T follicular helper cell (primary cell): ENCODE results near the gene NME7.

Experiments
- DNase-seq: peaks from one replicate; pipeline ENCODE4 v3.0.0-alpha.2; 2020; ENCODE audit warnings: low read depth

Gene NME7

DNA sequence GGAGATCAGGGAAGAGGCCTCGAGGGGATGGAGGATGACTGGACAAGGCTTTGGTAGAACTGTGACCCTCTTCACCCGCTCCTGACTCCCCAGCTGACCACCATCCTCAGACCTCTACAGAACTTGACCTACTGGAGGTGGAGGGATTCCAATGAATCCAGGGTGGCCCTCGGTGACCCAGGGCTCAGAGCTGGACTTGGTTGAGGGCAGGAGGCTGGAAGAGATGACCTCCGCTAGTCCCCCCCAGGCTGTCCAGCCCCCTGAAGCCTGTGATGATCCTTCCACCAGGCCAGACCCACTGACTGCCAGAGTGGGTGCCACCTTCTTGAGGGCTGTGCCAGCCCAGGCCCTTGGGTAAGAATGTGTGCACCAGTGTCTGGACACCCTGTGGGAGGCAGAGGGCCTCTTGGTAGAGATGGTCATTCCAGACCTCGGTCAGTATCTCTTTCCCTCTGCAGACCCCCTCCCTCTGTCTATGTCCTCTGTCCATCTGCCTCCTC lies 216.2 kb downstream of the NME7 start:
- DNase-seq, result no peak

DNA sequence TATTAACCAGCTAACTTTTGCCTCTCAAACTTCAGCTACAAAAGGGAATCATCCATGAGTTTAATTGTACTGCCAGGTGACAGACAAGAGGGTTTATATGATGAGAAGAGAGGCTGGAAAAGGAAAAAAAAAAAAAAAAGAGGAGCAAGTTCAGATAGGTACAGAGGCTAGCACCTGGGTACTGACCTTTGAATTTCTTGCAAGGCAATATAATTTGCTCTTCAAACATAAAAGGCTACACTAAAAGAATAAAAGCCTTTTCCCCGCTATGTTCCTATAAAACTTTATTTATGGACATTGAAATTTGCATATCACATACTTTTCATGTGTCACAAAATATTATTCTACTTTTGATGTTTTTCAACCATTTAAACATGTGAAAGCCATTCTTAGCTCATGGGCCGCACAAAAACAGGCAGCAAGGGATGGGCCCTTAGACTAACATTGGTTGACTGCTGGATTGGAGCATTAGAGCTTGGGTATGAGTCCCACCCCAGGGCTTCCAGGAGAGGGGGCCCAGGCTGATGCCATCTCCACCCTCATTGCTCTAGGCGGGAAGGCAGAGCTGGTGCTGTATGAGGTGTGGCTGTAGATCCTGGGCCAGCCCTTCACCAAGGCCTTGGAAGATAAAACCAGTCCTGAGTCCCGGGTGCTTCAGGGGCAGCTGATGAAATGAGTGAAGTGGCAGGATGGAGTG lies 216.8 kb downstream of the NME7 start:
- DNase-seq, result no peak

DNA sequence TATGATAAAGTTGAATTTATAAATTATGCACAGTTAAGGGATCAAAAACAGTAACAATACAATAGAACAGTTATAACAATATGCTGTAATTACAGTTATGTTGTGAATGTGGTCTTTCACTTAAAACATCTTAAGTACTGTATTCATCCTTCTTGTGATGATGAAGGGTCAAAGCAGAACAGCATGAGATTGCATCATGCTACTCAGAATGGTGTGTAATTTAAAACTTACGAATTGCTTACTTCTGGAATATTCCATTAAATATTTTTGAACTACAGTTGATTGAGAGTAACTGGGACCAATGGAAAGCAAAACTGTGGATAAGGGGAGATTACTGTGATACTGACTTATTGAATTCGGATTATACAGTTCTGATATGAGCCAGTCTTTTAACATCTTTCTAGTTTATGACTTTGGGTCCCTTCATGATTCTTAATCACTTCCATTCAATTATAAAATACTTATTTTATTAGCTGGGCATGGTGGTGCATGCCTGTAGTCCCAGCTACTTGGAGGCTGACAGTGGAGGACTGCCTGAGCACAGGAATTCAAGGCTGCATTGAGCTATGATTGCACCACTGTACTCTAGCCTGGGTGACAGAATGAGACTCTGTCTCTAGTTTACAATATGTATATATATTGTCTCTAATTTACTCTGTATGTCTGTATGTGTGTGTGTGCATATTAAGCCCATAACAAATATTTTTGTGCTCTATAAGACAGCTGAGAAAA lies 217.9 kb downstream of the NME7 start:
- no peak for DNase-seq

DNA sequence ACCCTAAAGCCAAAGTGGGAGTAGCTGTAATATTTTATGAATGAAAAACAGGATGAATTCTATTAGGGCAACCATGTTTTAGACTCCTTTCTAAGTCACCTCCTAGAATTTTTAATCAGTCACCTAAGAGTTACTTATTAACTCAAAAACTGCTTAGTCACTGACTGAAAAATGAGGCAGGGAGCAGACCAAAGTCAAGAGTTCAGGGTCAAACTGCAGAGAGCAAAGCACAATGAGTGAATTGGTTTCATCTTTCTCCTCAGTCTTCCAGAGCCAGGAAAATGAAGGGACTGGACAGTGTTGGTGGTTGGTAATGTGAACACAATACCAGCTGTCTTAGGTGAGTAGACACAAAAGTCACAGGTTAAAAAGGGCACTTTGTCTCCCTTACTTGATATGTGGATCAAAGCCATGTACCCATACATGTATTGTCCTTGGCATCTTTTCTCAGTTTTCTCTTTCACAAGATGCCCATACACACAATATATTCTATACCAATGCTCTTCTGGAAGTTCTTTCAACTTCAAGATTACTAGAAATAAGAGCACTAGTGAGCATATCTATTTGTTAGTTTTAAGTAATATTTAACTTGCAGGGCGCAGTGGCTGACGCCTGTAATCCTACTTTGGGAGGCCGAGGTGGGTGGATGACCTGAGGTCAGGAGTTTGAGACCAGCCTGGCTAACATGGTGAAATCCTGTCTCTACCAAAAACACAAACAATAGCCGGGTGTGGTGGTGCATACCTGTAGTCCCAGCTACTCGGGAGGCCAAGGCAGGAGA lies 218.9 kb downstream of the NME7 start:
- DNase-seq, result no peak

DNA sequence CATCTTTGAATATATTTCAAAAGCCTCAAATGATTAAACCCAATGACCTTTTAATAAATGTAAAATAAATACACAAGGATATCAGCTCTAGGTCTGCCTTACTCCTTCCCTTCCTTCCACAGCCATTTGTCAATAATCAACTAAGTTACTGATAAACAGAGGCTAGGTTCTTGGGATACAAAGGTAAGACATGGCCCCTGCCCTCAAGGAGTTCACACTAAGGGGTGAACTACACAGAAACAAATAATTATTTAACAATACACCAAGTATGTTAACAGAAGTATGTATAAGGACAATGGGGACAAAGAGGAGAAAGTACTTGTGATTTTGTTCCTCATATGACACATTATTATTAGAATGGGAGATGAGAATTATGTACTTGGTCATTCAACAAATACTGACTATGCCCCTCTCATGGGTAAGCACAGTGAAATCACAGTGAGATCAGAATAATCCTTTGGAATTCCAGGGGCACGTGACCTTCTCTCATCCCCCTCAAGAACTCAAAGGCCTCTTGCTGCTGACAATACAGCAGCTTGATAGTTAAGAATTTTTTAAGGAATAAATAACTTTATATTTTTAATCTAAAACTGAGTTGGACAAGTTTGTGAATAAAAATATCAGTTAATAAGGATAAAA lies 220.9 kb downstream of the NME7 start:
- no peak for DNase-seq

DNA sequence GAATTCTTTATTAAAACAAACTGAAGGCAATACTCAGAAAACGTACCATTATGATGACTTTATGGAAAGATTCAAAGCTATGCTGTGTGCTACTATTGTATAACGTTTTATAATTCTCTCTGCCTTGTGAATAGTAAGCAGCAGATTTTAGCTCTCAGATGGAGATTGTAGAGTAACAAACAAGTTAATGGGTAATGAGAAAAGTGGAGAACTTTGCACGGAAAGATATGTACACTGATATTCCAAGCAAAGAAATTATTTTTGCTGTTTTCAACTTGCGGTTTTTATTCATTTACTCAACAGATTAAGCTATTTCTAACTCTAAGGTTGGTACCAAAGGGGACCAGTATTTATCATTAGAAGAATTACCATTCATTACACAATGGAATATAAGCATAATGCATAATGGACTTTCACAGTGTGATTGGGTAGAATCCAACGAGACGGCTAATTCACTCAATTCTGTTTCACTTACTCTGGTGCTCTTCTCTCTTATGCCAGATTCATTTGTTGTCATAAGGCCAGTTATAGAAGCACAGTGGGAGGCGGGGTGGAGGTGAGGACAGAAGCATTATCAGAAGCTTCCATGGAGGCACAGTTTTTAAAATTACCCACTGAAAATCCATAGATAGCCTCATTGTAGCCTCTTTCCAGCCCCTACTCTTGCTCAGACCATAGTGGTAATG lies 222.5 kb downstream of the NME7 start:
- DNase-seq, result no peak

DNA sequence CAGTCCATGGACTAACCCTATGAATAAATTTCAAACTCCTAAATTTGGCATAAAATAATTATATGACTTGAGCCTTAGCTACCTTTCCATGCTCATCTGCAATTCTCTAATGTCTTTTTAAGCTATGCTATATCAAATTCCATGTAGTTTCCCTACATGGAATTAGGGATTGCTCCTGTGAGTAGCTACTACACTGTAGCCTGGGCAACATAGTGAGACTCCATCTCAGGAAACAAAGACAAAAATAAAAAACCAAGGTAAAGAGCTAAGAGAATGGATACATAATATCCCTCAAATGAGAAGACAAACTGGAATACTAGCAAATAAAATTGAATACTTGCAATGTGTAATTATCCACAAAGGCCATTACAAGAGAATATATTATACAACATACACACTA lies 223.6 kb downstream of the NME7 start:
- no peak for DNase-seq

DNA sequence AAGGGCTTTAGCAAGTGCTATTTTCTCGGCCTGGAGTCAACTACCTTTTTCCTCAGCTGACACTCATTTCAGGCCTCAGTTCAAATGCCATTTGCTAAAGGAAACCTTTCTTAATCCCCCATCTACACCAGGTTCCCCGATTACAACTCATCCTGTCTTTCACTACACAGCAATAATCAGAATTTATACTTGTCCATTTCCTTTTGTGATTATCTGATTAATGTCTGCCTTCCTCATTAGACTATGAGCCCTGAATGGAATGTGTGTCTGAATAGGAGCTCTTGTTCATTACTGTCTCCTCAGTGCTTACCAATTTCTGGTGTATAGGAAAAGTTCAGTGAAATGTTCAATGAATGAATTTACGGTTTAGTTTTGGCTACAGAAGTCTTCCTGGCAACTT lies 224.3 kb downstream of the NME7 start:
- no peak for DNase-seq

DNA sequence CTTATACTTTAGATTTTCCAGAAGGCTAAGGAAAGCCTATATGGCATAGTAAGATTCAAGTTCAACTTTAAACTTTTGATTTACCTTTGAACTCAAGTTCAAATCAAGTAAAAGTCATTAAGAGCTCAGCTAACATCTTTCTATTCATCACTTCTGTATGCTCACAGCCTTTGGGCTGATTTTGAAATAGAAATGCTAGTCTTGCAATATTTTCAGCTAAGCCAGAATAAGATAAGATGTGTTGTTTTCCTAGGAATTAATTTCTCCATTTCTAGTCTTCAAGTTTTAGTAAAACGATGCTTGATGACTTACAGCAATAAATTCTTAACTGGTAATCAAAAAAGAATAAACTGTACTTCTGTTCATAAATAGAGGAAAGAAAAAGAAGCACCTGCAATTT lies 225.5 kb downstream of the NME7 start:
- no peak for DNase-seq

DNA sequence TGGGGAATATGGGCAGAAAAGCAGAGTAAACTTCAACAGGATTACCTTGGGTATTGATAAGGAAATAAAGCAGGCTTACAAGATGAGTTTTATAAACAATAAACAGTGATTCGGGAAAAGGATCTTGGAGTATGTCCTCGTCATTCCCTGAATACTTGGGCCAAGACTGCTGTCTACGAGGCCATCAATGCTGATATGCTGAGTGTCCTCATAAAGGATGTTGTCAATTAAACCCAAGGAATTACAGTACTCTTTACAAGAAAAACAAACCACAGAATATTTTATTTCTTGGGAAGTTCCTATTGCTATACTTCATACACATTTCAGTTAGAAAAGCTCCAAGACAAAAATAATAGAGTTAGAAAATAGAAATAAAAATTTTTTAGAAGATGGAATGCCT lies 226.2 kb downstream of the NME7 start:
- no peak for DNase-seq

DNA sequence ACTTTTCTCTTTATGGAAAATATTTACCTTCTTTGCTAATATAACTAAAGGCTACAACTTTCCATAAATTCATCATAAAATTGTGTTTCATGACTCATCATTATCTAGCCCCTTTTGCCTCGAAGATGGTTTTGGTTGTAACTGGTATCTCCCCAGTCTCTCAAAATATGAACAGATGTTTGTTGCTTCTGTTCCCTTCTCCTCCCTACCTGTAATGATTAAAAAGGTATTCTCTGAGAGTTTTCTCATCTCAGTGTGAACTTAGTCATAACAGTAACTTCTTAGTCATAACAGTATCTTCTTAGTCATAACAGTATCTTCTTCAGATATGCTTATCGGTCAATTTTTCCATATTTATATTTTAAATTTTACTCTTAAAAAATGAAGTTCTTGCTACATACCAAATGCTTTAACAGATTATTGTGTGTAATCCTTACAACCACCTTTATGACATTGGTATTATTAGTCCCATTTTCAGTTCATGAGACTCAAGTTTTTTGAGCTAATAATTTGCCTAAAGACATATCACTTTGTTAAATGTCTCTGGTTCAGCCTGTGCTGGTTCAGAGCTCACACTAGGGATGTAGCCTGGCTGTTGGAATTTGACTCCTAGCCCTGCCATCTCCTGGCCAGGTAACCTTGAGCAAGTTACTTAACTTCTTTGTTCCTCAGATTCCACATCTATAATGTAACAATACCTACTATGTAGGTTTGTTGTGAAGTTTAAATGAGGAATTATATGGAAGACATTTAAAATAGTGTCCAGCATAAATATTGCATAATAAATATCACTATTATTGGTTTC lies 228.5 kb downstream of the NME7 start:
- no peak for DNase-seq

DNA sequence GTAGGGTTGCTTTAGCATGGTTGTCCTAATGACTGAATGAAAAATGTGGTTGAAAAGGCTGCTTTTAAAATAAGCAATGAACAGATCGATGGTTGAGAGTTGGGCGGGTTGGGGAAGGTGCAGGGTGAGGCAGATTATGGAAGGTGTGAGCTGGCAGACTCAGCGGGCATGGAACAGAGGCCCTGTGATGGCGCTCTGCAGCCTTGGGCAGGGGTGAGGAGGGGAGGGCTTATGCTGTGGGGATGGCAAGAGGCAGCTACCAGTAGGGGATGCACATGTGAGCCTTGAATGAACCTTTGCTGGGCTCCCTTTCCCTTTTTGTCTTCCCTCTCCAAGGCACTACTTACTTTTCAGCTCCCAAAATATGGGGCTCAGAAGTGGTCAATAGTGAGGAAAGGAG lies 230.2 kb downstream of the NME7 start:
- no peak for DNase-seq

DNA sequence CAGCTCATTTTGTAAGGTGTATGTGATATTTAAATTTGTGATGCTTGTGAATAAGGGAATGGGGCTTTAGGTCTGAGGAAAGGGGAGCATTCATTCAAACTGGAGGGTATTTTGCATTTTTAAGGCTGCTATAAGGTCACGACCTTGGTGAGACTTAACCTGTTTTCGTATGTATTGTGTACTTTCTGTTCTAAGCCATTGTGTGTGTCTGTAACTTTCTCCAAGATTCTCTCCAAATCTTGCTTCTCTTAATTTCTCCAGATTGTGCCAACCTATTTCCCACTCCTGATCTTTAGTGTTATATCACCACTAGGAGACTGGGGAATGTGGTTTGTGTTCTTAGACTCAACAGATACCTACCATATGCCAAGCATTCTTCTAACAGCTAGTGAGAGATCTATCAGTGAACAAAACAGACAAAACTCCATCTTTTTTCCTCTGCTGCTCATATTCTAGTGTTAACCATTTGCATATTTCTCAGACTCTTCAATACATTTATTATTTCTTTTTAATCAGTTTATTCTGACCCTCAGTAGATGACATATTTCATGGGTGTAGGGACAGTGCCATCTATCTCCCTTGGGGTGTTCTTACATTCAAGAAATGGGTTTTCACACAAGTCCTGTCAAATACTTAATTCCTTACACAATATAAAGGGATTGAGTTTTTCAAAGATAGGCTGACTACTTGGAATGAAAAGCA lies 233.6 kb downstream of the NME7 start:
- DNase-seq, result no peak

DNA sequence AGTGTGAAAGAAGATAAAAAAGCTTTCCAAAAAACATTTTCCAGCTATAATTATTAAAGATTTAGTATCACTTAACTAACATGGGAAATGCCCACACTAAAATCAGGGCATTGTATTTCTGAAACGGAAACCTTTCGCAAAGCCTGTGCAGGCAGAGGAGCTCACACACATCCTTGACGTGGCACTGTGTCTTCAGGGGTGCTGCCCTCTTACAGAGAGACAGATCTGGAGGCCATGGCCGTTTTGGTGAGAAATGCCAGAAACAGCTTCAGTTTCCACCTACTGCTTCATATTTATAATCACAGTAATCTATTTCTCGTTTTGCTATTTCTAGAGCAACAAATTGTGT lies 234.4 kb downstream of the NME7 start:
- DNase-seq, result no peak

DNA sequence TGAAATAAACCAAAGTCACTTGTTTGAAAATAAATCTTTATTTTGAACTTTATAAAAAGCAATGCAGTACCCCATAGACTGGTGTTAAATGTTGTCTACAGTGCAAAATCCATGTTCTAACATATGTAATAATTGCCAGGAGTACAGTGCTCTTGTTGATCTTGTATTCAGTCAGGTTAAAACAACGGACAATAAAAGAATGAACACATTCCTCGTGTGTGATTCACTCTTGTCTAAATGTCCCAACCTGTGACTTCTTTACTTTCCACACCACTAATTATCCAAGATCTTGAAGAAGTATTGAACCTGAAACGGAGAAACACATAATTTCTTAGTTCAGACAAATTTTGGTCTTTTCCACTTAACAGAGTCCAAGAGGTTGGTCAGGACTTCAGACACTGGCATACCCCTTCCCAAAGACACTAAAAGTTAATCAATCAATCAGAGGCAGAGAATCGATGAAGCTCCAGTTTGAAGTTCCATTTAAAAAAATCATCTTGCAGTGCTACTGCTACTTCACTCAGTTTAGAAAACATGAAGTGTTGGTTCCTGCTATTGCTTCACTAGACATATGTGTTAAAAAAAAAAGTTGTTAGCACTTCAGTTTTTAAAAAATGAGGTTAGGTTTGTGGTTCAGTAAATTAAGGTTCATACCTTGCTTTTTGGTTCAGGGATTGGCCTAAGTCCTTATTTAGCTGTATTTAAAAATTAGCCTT lies 234.9 kb downstream of the NME7 start:
- no peak for DNase-seq

DNA sequence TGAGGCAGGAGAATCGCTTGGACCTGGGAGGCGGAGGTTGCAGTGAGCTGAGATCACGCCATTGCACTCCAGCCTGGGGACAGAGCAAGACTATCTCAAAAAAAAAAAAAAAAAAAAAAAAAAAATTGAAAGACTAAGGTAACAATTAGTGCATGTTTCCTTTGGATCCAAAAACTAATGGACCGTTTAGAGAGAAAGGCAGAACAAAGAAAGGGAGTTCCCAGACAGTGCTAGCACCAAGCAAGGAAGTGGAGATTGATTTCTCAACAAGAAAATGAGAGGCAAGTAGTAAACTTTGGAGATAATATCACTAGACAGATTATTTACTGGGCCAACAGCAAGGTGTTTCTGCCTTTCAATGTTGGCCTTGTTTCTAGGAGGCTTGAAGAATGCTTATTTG lies 236.9 kb downstream of the NME7 start:
- no peak for DNase-seq

DNA sequence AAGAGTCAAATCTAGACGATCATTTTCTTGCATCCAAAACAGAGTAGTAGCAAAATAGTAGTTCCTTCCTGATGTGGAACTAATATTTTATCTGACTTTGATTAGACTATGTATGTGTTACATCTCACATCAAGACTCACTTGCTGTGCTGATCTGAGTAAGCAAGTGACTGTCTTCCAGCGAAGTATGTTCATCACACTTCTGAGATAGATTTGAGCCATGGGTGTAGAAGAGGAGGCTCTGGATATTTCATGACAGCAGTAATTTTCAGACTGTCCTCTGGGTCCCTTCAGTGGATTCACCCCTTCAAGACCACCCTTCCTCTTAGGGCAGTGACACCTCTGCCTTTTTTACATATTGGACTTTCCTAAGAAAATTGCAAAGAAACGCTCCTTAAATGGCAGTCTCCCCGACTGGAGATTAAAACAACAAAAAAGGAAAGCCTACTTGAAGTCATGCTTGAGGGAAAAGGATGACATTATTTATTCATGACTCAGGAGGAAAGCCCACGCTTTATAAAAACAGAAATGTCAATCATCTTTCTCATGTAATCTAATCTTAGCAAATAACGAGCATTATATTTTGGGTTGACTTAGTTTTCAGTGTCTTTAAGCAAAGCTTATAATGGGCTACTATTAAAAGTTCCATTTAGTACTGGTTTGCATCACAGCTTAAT lies 238.3 kb downstream of the NME7 start:
- DNase-seq, result no peak

DNA sequence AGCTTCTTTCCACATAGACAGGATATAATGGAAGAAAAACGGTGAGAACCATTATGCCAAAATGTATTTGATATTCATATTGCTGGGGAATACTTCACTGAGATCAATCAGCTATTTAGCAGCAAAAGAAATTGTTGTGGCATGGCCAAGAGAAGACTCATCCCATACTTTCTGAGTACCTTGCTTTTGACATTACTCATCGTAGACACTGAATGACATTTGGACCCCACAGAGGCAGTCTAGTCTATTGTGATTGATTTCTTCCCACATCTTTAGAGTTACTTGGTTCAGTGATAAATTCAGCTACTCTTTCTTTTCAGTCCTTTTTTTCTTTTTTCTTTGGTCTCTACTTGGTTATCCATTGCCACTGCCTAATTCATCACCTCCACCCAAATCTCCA lies 239.0 kb downstream of the NME7 start:
- DNase-seq, result no peak

DNA sequence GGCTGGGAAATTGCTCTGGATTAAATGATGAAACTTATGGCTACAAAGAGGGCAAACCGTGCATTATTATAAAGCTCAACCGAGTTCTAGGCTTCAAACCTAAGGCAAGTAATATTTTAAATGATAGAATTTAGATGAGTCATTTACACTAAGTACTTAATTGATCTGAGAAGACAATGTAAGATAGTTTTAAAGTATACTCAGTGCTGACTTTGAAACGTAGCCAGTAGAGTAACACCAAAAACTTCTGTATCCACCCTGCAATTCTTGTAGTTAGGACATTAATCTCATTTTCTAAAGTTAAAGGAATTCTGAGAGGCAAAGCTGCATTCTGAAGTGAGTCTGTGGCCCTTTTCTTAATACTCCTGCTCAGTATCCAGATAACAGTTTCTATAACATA lies 240.3 kb downstream of the NME7 start:
- no peak for DNase-seq
